GM19463 (cell line): ENCODE measurements around the gene RAD17.
"Not testable (repeated sequence)": the region's sequence is repeated elsewhere in the genome, so short reads cannot be mapped to it uniquely, and the experiment has no call there.

Experiments
- ATAC-seq: cut with Tn5 transposase; IDR thresholded peaks from one replicate; pipeline ENCODE4 v1.9.1; 2021; ENCODE audit warnings: mild to moderate bottlenecking, moderate library complexity; ENCODE audit not compliant: unreplicated experiment

RAD17 gene

DNA sequence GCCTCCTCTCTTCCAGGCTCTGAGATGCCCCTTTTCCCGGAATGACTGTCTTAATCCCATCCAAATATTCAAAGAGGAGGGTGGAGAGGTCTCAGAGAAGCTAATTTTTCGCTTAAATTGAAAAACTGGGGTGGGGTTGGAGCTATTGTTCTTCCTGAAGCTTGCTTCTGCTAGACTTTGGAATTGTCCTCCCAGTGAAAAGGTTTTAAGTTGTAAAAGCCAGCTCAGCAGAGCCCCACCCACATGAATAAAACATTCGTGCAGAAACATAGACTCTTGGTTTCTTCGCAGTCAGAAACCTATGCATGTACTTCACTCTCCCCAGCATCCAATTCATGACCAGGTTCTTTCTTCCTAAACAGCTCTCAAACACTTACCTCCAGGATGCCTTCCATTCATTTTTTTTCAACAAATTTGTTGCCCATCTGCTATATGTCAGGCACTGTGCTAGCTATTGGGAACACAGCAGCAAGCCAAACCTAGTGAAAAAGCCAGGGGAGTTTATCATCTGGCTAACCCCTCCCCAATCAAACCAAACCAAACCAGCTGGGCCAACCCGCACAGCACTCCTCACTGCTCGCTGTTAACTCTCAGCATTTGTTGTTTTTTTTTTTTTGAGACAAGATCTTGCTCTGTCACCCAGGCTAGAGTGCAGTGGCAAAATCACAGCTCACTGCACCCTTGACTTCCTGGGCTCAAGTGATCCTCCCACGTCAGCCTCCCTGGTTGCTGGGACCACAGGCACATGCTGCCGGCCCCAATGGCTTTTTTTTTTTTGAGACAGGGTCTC is 85.0 kb downstream of the RAD17 start:
- ATAC-seq, result no peak

DNA sequence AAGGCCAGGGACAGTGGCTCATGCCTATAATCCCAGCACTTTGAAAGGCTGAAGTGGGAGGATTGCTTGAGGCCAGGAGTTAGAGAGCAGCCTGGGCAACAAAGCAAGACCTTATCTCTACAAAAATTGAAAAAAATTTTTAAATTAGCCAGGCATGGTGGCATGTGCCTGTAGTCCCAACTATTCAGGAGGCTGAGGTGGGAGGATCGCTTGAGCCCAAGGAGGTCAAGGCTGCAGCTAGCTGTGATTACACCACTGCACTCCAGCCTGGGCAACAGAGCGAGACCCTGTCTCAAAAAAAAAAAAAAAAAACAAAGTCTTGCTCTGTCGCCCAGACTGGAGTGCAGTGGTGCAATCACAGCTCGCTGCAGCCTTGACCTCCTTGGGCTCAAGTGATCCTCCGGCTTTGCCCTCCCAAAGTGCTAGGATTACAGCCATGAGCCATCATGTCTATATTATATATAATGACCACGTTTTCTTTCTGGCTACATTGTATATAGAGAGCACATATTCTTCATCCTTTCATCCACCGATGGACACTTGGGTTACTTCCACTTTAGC is 85.9 kb downstream of the RAD17 start:
- not testable (repeated sequence) for ATAC-seq

GRCh38 chr5:69462170-69462569 is 92.6 kb downstream of the RAD17 start:
- ATAC-seq, result no peak
